ENCODE results near the gene PPARG. TPM values are rescaled to one million over a fixed set of nuclear protein-coding genes. Genes with fewer than 3 reads are reported as not detected.

The PPARG gene
- total and polyA plus RNA-seq, 7 donors = 9.7 to 111 (median 17.8) TPM

DNA sequence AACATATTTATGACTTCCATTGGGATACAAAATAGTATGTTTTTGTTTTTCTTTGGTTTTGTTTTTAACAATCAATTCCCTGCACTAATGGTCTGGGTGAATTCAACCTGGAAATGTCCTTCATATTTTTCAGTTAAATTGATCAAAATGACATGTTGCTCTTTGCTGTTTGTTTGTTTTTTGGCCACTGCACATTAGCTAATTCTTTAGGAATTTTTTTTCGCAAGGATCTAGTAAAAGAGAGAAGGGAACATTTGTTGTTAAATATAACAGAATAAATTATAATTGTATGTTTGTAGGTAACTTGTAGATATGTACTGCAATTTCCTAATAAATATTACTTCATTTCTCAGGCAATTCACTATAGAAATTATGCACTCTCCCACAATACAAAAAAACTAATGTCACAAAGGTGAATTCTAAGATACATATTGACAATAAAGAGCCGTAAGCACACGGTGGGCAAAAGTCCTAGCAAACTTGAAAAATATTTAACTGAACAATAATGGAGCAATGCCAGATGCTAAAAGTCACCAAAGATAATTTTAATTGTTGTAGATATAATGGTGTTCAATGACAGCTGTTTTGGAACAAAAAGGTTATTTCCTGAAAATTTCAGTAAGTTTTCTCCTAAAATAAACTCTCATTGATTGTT, 21.4 kb upstream of the PPARG start:
- Histone ChIP-seq H3K27ac (no peak overlapping the region), H3K4me1 (no peaks in the 10 kb centered on the region), H3K4me3 (no peak overlapping the region), H3K9me3 (no peaks in the 10 kb centered on the region), H3K27me3 (no peaks in the 10 kb centered on the region), H3K36me3 (no peaks in the 10 kb centered on the region)
- DNase-seq = no peak
- intact Hi-C loops (cut with DNase I) = no loop called here
- WGBS, 2 donors = 44 to 74% methylated on average over 3 of the region's 3 CpGs
- TF ChIP-seq POLR2A (IDR thresholded peaks at IDR 0.05) (no peak), EP300 (IDR thresholded peaks at IDR 0.05) (no peak), POLR2AphosphoS5 (IDR thresholded peaks at IDR 0.05) (no peak)
- TF ChIP-seq, protein P1, sequence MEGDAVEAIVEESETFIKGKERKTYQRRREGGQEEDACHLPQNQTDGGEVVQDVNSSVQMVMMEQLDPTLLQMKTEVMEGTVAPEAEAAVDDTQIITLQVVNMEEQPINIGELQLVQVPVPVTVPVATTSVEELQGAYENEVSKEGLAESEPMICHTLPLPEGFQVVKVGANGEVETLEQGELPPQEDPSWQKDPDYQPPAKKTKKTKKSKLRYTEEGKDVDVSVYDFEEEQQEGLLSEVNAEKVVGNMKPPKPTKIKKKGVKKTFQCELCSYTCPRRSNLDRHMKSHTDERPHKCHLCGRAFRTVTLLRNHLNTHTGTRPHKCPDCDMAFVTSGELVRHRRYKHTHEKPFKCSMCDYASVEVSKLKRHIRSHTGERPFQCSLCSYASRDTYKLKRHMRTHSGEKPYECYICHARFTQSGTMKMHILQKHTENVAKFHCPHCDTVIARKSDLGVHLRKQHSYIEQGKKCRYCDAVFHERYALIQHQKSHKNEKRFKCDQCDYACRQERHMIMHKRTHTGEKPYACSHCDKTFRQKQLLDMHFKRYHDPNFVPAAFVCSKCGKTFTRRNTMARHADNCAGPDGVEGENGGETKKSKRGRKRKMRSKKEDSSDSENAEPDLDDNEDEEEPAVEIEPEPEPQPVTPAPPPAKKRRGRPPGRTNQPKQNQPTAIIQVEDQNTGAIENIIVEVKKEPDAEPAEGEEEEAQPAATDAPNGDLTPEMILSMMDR (IDR thresholded peaks at IDR 0.05) = no peak

DNA sequence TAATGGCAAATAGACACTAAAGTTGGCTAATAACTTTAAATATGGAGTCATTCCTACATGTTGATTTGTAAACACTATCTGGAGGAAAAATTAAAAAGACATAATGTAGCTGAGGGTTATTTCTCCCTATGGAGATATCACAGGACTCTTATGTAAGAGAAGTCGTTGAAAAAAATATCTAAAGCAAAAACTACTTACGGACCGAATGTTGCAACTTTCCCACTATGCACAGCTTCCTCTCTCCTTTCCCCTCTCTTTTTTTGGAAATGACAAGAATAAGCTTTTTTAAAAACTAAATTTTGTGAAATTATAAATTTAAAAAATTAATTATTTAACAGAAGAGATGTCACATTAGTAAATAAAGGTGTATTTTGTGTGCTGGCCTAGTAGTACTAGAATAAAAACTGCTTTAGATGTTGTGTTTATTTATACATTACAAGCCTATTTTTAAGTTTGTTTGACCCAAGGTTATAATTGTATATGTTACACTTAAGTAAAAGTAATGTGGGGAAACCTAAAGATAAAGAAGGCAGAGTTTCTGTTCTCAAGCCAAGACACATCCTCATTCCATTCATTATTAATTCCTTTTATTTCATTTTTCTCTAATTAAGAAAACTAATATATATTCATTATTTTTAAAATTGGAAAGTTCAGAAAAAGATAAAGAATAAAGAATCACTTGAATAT, 20.7 kb upstream of the PPARG start:
- H3K4me1 ChIP-seq = no peaks in the 10 kb centered on the region
- intact Hi-C loops (cut with DNase I) = no loop called here
- TF ChIP-seq POLR2AphosphoS5 (IDR thresholded peaks at IDR 0.05) (no peak), POLR2A (IDR thresholded peaks at IDR 0.05) (no peak), EP300 (IDR thresholded peaks at IDR 0.05) (no peak)
- TF ChIP-seq, protein P1 (IDR thresholded peaks at IDR 0.05) = no peak
- 78 to 87% methylated on average over 3 of the region's 3 CpGs for WGBS, 2 donors
- no peak for DNase-seq
- H3K36me3 ChIP-seq = no peaks in the 10 kb centered on the region
- no peaks in the 10 kb centered on the region for H3K9me3 ChIP-seq
- H3K27ac ChIP-seq = no peak overlapping the region
- no peaks in the 10 kb centered on the region for H3K27me3 ChIP-seq
- H3K4me3 ChIP-seq = no peak overlapping the region

DNA sequence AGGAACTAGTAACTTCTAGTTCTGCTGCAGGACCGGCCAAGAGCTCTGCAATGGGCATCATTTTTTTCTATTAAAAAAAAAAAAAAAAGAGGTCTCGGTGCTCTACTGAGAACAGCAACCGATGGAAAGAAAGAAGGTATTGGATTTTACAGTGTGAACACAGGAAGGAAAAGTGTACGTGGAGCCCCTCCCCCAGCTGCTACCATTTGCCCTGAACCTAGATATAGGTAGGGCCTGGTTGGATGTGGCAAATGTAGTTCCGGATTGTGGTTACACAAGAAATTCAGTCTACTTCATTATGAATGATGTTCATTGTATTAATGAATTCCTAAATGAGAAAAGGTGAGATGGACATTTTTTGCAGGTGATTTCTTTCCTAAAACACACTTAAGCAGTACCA, 17.9 kb upstream of the PPARG start:
- intact Hi-C loops (cut with DNase I) = no loop called here
- no peaks in the 10 kb centered on the region for H3K36me3 ChIP-seq
- WGBS, 2 donors = 91 to 94% methylated on average over 5 of the region's 5 CpGs
- no peak overlapping the region for H3K27ac ChIP-seq
- no peaks in the 10 kb centered on the region for H3K9me3 ChIP-seq
- no peaks in the 10 kb centered on the region for H3K4me1 ChIP-seq
- no peak overlapping the region for H3K4me3 ChIP-seq
- TF ChIP-seq, protein P1 (IDR thresholded peaks at IDR 0.05) = no peak
- TF ChIP-seq POLR2AphosphoS5 (IDR thresholded peaks at IDR 0.05) = no peak
- TF ChIP-seq EP300 (IDR thresholded peaks at IDR 0.05) = no peak
- TF ChIP-seq POLR2A (IDR thresholded peaks at IDR 0.05) = no peak
- no peaks in the 10 kb centered on the region for H3K27me3 ChIP-seq
- DNase-seq = no peak

DNA sequence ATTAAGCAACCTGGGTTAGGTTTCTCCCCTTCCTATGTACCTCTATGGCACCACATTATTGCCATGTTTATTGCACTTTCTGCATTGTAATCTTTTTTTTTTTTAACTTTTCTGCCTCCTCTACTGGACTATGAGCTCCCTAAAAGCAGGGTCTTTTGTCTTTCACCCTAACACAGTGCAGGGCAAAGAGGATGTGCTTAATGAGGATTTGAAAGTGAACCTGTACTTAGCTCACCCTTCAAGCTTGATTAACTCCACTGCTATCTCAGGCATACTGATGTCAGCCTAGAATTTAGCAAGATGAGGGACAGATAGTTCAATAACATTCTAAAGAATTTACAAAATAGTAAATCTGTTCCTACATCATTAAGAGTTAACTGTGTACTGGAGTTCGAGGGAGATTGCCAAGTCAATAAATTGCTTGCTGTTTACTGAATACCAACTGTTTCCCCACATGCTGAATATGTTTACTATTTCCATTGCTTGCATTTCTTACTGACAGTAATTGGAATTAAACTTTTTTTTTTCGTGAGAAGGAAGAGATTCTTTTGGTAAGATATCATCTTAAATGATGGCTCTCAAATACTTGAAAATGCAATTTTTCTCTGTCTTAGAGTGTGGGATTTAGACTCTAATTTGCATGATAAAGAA, 15.7 kb upstream of the PPARG start:
- no peaks in the 10 kb centered on the region for H3K9me3 ChIP-seq
- no peak for DNase-seq
- no peaks in the 10 kb centered on the region for H3K27me3 ChIP-seq
- TF ChIP-seq POLR2A (IDR thresholded peaks at IDR 0.05) (no peak), POLR2AphosphoS5 (IDR thresholded peaks at IDR 0.05) (no peak), EP300 (IDR thresholded peaks at IDR 0.05) (no peak)
- TF ChIP-seq, protein P1 (IDR thresholded peaks at IDR 0.05) = no peak
- no peaks in the 10 kb centered on the region for H3K4me1 ChIP-seq
- H3K27ac ChIP-seq = no peak overlapping the region
- H3K36me3 ChIP-seq = no peaks in the 10 kb centered on the region
- no peak overlapping the region for H3K4me3 ChIP-seq
- intact Hi-C loops (cut with DNase I) = no loop called here
- WGBS, 2 donors = 31 to 56% methylated on average over 2 of the region's 2 CpGs

Measured in sigmoid colon (tissue), 7 donors.